ENCODE measurements around the gene AMPD2.
"Not testable (repeated sequence)": the region's sequence is repeated elsewhere in the genome, so short reads cannot be mapped to it uniquely, and the experiment has no call there.

Gene AMPD2

GRCh38 chr1:109653306-109653705 lies 33.7 kb downstream of the AMPD2 start:
- no peak for DNase-seq

GRCh38 chr1:109654519-109654918 lies 34.9 kb downstream of the AMPD2 start:
- no peak for DNase-seq

- DNase-seq = peak in 1 of 2 experiments; percentile 62
Measured at GRCh38 chr1:109655615-109656519, 36.2 kb downstream of the AMPD2 start, which contains the start of gene GSTM4. Gene GSTM4 (plus strand): TSS chr1:109656099. CDS start chr1:109656390, 291 bp downstream.

GRCh38 chr1:109657395-109657794 lies 37.8 kb downstream of the AMPD2 start:
- no peak for DNase-seq

- DNase-seq = no peak
Measured at GRCh38 chr1:109657970-109658369, 38.3 kb downstream of the AMPD2 start.

- DNase-seq = no peak
Measured at GRCh38 chr1:109658533-109659042, 39.0 kb downstream of the AMPD2 start.

GRCh38 chr1:109659145-109659544 lies 39.5 kb downstream of the AMPD2 start:
- DNase-seq = no peak

- DNase-seq = no peak
Measured at GRCh38 chr1:109659997-109660690, 40.5 kb downstream of the AMPD2 start.

- DNase-seq = not testable (repeated sequence)
Measured at GRCh38 chr1:109660691-109661026, 41.0 kb downstream of the AMPD2 start.

- DNase-seq = no peak
Measured at GRCh38 chr1:109661391-109661790, 41.8 kb downstream of the AMPD2 start.

- DNase-seq = no peak
Measured at GRCh38 chr1:109664671-109665070, 45.0 kb downstream of the AMPD2 start.

- no peak for DNase-seq
Measured at GRCh38 chr1:109667452-109668122, 48.0 kb downstream of the AMPD2 start, which contains the start of gene GSTM2. Gene GSTM2 (plus strand): TSS chr1:109668057. CDS start chr1:109668116, 59 bp downstream.

GRCh38 chr1:109668123-109668775 lies 48.6 kb downstream of the AMPD2 start:
- DNase-seq = no peak

GRCh38 chr1:109669246-109669948 lies 49.8 kb downstream of the AMPD2 start:
- DNase-seq = no peak

- not testable (repeated sequence) for DNase-seq
Measured at GRCh38 chr1:109669949-109670302, 50.3 kb downstream of the AMPD2 start.

GRCh38 chr1:109671067-109671466 lies 51.4 kb downstream of the AMPD2 start:
- no peak for DNase-seq

GRCh38 chr1:109673861-109674260 lies 54.2 kb downstream of the AMPD2 start:
- not testable (repeated sequence) for DNase-seq

- DNase-seq = not testable (repeated sequence)
Measured at GRCh38 chr1:109676683-109677381, 57.2 kb downstream of the AMPD2 start.

- no peak for DNase-seq
Measured at GRCh38 chr1:109677459-109677858, 57.8 kb downstream of the AMPD2 start.

- DNase-seq = not testable (repeated sequence)
Measured at GRCh38 chr1:109678637-109679036, 59.0 kb downstream of the AMPD2 start.

Data from SW 1271 (cell line).